HG02759 (cell line): ENCODE data around the gene TASP1.
"Not testable (repeated sequence)": the region's sequence is repeated elsewhere in the genome, so short reads cannot be mapped to it uniquely, and the experiment has no call there.

Experiments used
- ATAC-seq: cut with Tn5 transposase; IDR thresholded peaks from one replicate; pipeline ENCODE4 v1.9.1; 2021; ENCODE audit warnings: mild to moderate bottlenecking, moderate library complexity; ENCODE audit not compliant: unreplicated experiment

Gene TASP1

DNA sequence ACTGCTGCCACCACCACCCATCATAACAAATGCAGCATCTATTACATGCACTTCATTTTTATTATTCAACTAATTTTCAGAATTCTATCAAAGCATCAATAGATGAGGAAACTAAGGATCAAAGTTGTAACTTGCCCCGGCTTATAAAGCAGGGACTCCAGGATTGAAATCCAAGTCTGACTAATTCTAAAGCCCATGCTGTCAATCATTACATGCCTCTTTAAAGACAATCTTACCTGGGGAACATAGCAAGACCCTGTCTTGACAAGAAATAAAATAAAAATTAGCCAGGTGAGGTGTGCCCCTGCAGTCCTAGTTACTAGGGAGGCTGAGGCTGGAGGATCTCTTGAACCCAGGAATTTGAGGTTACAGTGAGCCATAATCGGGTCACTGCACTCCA, 235.3 kb downstream of the TASP1 start:
- no peak for ATAC-seq

DNA sequence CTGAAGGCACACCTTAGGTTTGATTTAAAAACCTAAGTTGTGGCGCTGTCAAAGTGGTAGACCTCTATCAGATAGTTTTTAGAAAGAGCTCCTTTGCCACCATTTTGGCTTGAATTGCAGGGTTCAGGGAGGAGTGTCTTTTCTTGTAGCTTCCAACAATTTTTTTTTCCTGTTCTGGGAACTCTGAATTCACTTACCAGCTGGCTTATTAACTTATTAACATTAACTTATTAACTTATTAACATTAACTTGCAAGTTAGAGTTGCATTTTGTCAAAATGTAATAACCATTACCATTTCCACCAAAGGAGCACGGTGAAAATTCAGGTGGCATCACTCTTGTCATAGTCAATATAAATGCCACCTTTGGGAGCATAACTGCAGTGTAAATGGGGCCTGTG, 235.7 kb downstream of the TASP1 start:
- no peak for ATAC-seq

DNA sequence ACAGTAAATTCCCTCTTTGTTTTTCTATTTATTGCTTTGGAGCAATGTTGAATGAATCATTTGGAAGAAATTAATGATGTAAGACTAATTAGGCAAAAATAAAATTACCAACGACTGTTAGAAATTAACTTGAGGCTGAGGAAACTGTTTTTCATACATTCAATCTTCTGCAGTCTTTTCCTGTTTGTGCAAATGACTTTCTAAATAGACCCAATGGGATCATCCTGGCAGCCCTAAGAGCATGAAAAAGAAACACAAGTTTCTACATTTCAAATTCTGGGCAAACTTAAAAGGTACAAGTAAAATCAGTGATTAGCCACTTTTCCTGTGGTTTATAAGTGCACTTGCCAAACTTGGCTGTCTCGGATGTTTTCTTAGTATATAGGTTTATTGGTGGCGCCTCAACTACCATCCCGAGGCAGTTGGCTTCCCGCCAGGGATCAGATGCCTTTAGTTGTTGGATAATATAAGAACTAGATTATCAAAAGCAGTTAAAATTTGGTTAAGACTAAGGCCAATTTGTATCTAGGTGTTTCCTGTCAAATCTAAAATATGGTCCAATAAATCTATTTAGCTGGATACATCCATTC, 236.5 kb downstream of the TASP1 start:
- no peak for ATAC-seq

DNA sequence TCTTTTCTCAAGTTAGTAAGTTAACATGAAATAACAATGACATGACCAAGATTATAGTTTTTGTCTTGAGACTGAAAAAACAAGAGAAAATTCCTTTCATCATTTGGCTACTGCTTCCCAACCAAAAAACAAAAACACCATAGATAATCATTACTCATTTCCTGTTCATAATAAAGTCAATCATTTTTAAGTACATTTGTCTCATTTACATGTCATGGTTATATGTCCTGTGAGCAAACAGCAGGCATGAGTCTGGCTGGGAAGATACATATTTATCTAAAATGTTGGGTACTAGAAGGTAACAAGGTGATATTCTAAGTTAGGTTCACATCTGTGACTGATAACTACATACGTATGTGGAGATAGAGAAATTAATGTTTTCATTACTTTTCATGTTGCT, 237.1 kb downstream of the TASP1 start:
- ATAC-seq = no peak

DNA sequence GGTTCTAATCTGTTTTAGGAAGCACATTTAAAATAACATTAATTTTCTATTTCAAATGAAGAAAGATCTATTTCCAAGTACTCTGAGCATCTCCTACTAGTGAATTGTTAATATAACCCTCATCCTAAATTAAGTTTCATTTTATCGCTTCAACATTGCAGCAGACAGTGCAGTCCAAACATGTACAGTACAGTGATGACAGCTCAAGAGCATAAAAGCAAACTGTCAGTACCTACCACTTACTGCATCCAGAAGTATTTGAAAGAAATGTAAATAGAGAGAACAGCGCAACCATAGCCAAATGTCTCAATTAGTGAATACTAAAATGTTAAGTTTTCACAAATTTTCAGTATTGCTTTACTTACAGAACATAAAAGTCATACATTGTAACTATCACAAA, 238.3 kb downstream of the TASP1 start:
- no peak for ATAC-seq

DNA sequence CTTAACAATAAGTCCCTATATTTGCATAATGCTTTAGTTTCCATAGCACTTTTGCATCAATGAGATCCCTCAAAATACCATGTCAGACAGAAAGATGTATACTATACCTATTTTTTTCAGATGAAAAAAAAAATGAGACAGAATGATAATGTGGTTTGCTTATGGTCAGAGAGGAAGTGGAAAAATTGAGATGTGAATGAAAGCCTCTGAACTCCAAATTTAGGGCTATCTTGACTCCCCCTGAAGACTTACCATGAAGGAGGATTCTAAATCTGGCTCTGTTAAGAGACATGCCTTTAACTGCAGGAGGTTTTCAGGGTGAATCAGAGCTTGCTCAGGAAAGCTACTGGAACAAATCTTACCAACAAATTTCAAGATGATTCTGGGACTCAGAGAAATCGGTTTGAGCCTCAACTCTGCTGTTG, 241.4 kb downstream of the TASP1 start:
- ATAC-seq = peak; percentile 70

DNA sequence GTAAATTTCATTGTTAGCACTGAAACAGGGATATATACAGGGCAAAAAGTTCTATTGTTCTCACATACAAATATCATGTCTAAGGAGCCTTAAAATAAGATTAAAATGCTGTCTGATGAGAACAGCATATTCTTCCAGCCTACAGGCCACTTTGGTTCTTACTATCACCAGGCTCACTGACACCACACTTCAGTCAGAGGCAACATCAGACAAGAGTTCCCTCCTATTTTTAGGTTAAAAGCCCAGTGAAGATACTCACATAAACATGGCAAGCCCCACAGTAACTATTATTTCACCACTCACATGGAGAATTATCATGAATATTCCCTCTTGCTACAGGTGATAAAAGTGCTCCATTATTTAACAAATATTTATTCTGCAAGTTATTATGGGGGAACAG, 241.9 kb downstream of the TASP1 start:
- ATAC-seq = no peak

DNA sequence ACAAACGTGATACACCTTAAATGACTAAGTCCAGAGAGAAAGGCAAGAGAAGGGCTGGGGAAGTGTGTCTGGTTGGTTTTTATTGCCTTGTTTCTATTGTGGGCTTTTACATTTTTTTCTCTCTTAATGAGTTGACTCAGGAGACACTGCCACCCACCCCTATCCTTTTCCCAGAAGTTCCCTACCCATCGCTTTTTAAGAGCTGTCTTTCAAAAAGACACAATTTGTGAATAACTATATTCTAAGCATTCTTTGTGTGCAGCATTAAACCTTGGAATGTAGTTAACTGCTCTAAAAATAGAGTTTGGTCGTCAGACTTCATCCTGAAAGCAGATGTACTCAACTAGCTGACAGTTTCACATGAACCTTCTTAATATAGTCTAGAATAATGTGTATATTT, 242.7 kb downstream of the TASP1 start:
- ATAC-seq = no peak

DNA sequence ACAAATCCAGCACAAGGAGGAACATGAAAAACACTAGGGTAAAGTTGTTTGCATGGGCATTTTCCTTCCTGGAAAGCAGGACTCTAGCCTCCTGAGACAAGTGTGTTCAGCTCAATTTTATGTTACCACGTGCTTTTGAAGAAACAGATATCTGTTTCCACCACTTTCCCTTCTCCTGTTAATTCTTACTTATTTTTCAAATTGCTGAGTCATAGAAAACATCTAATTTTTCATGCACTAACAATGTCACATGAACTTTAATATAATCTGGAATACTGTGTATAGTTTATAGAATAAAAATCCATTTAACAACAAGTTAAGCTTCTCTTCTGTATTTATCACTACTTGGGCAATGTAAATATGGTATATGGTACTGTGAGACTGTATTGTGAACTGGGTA, 243.5 kb downstream of the TASP1 start:
- ATAC-seq = no peak

DNA sequence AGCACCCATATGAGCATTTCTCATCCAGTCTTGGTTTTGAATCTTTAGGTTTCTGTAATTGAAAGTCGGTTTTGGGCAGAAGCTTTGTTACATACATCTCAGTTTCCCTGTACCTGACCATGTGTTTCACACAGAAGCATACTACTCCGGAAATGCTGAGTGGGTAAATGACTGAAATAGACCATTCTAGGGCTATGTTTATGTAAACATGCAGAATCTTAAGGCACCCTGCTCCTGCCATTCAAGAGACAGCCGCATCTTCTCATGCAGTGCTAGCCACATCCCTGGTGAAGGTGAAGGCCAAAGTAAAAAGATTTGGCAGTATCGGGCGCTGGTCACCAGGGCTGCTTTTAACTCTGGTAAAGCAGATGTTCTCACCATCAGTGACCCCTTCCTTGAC, 246.3 kb downstream of the TASP1 start:
- ATAC-seq = no peak

DNA sequence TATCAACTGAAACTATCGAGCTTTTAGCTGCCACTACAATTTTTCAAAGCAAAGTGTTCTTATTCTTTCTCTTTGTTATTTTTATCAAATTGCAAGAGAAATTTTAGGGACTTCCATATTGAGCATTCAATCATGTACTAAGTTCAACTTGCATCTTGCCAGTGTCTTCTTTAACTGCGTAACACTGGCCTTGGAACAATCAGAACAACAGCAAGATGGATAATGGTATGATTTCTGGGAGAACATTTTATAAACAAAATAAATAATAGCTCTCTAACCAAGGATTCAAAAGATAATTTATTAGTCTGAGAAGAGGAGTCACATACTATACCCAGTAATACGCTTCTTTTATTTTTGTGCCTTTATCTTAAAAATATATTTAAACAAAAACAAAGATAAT, 249.6 kb downstream of the TASP1 start:
- no peak for ATAC-seq

DNA sequence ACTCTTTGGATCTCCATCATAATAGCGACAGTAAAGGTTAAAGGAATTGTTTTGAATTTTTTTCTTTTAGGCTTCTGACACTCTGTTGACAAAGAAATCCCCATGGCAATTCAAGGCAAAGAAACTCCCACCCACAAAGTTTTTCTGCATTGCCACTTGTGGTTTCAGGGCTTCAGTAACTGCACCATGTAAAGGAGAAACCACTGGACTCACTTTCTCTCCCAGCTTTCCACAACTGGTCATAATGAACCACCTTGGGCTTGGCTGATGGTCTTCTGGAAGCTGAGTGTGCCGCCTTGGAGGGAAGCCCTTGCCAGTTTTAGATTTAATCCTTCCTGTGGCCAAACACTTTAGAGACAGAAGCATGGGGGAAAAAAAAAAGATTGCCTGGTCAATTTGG, 254.6 kb downstream of the TASP1 start:
- no peak for ATAC-seq

DNA sequence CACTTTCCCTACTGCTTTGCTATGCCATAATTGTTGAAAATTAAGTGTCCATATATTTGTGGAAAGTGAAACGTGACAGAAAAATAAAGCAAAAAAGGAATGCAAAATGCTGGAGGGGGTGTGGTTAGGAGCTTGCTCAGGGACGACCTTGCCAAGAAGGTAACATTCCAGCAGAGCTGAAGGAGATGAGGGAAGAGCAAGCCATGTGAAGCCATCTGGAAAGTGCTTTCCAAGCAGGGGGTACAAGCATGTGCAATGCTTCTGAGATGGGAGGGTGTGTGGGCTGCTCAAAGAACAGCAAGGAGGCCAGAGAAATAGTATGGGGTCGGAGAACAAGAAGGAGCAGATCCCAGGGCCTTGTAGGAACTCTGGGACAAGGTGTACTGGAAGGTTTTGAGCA, 255.9 kb downstream of the TASP1 start:
- no peak for ATAC-seq

DNA sequence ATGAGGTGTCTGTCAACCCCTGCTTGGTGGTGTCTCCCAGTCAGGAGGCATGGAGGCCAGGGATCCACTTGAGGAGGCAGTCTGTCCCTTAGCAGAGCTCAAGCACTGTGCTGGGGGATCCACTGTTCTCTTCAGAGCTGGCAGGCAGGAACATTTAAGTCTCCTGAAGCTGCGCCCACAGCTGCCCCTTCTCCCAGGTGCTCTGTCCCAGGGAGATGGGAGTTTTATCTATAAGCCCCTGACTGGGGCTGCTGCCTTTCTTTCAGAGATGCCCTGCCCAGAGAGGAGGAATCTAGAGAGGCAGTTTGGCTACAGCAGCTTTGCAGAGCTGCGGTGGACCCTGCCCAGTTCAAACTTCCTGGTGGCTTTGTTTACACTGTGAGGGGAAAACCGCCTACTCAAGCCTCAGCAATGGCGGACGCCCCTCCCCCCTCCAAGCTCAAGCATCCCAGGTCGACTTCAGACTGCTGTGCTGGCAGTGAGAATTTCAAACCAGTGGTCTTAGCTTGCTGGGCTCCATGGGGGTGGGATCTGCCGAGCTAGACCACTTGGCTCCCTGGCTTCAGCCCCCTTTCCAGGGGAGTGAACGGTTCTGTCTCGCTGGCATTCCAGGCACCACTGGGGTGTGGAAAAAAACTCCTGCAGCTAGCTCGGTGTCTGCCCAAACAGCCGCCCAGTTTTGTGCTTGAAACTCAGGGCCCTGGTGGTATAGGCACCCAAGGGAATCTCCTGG, 258.1 kb downstream of the TASP1 start:
- not testable (repeated sequence) for ATAC-seq

DNA sequence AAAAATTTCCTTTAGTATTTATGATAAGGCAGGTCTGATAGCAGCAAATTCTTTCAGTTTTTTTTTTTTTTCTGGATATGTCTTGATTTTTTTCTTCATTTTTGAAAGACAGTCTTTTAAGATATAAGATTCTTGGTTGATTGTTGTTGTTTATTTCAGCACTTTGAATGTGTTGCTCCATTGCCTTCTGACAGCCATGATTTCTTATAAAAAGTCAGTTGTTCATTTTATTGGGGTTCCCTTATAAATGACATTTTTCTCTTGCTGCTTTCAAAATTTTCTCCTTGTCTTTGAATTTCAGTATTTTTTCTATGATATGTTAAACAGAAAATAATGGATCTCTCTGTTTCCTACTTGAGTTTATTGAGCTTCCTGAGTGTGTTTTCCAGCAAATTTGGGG, 265.3 kb downstream of the TASP1 start:
- no peak for ATAC-seq

DNA sequence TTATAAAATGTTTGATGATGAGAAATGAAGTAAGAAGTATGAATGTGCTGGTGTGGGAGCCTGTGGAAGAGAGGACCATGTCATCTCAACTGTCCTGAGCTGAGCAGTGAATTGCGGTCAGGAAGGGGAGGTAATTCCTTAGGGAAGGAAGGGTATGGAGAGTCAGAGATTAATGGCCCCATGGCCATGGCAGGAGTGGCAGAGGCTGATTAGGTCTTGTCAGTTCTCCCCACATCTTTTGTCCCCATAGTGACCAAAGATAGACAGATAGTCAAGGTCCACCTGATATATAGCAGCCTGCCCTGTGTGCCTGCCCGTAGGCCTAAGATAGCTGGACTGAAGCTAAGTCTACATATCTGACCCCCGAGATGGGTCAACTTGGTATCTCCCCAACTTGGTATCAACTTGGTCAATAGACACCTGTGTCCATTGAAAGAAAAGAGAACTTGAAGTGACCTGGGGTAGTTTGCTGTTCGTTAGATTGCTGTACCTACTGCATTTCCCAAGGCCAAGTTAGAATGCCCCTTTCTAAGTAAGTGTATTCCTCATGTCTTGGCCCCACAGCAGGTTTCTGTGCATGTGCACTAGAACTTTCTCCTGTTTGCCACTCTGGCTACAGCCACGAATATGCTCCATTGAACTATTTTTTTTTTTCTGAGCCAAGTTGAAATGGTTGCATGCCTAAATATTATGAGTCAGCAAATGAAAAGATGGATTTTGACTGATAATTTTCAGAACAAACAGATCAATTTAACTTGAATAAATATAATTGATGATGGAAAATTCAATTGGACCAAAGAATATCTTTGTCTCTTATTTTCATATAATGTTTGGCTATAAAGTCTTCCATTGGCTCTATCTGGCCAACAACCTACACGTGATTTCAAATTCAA, 274.2 kb downstream of the TASP1 start:
- no peak for ATAC-seq

DNA sequence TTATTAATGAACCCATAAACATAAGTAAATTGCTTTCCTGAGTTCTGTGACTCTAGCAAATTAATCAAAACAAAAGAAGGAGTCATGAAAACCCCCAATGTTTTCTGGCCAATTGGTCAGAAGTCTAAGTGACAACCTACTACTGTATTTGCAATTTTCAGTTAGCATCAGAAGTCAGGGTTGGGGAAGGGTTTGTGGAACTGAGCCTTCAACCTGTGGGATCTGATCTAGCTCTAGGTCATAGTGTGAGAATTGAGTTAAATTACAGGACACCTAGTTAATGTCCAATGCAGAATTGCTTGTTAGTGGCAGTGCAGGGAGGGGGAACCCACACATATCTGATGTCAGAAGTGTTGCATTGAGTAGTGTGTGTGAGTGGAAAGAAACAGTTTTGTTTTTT, 275.3 kb downstream of the TASP1 start:
- no peak for ATAC-seq

DNA sequence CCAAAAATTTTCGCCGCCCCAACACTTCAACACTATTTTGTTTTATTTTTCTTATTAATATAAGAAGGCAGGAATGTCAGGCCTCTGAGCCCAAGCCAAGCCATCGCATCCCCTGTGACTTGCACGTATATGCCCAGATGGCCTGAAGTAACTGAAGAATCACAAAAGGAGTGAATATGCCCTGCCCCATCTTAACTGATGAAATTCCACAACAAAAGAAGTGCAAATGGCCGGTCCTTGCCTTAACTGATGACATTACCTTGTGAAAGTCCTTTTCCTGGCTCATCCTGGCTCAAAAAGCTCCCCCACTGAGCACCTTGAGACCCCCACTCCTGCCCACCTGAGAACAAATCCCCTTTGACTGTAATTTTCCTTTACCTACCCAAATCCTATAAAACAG, 276.6 kb downstream of the TASP1 start:
- ATAC-seq = not testable (repeated sequence)

DNA sequence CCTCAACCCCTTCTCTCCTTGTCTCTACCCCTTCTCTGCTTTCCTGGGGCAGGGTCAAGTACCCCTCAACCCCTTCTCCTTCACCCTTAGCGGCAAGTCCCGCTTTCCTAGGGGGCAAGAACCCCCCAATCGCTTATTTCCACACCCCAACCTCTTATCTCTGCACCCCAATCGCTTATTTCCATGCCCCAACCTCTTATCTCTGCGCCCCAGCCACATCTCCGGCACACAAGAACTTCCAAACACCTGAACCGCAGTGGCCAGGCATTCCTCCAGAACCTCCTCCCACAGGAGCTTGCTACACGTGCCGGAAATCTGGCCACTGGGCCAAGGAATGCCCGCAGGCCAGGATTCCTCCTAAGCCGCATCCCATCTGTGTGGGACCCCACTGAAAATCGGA, 279.8 kb downstream of the TASP1 start:
- ATAC-seq = not testable (repeated sequence)

DNA sequence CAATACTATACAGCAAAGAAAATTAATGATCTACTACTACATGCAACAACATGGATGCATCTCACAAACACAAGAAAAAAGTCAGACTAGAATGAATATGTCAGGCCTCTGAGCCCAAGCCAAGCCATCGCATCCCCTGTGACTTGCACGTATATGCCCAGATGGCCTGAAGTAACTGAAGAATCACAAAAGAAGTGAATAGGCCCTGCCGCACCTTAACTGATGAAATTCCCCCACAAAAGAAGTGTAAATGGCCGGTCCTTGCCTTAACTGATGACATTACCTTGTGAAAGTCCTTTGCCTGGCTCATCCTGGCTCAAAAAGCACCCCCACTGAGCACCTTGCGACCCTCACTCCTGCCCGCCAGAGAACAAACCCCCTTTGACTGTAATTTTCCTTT, 280.9 kb downstream of the TASP1 start:
- not testable (repeated sequence) for ATAC-seq

DNA sequence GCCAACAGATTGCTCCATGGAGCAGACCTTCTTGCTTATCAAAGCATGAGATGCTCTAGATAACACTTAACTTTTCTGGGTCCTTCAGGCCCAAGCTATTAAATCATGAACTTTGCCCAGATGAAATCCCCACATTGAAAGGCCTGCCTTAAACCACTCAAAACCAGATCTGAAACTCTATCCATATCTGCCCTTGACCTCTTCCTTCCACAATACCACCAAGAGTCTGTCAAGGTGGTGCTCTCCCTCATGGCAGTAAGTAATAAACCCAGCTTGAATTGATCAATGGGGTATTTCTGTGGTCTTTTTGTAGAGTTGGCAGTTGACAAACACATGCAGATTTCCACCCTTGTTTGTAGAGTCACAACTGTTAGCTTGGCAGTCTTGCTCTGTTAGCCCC, 282.1 kb downstream of the TASP1 start:
- ATAC-seq = no peak

DNA sequence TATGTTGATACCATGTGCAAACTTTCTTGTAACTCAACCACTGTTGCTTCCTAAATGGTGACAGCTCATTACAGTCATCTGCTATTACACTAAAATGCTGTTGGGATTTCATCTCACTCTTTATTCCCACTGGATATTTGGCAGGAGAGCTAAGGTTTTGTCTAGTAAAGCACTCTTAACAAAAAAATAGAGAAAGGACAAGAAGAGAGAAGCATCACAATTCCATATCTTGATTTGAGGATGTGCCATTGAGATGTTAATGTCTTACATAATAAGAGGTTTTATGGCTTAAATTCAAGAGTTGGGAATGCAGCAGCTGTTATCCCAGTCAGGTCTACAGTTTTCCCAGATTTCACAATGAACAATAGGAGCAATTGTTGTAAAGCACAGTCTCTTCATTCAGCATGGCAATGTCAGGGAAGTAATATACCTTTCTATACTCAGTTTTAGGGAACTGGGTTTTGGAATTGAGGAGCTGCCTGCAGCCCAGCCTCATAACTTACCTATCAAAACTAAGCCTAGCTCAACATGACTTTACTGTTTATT, 282.7 kb downstream of the TASP1 start:
- no peak for ATAC-seq
